ENCODE results near the gene ZNF710. TPM values are rescaled to one million over a fixed set of nuclear protein-coding genes. Genes with fewer than 3 reads are reported as not detected.

Gene ZNF710
- total and polyA plus RNA-seq, 2 of the 13 experiments (the other 11 are each of a cell fraction or from before 2014, with no cell fraction given) = 4.7 to 20.6 TPM

DNA sequence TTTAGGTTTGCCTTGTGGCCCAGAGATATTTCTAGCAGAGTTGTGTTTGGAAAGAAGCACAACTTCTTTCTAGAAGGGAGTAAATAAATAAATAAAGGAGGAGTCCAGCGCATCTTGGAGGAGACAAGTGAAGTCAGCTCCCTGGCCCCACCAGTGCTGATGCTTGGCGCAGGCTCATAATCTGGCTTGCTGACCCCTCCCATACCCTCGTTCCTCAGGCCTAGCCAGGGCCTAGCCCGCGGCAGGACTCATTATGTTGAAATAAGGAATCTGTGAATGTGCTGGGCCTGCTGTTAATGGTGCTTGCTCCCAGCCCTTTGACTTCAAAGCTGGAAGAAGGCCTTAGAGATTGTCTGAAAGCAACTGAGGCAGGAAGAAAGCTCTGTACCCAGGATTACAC lies 3.1 kb downstream of the ZNF710 start (continued):
- TF ChIP-seq, protein P1, sequence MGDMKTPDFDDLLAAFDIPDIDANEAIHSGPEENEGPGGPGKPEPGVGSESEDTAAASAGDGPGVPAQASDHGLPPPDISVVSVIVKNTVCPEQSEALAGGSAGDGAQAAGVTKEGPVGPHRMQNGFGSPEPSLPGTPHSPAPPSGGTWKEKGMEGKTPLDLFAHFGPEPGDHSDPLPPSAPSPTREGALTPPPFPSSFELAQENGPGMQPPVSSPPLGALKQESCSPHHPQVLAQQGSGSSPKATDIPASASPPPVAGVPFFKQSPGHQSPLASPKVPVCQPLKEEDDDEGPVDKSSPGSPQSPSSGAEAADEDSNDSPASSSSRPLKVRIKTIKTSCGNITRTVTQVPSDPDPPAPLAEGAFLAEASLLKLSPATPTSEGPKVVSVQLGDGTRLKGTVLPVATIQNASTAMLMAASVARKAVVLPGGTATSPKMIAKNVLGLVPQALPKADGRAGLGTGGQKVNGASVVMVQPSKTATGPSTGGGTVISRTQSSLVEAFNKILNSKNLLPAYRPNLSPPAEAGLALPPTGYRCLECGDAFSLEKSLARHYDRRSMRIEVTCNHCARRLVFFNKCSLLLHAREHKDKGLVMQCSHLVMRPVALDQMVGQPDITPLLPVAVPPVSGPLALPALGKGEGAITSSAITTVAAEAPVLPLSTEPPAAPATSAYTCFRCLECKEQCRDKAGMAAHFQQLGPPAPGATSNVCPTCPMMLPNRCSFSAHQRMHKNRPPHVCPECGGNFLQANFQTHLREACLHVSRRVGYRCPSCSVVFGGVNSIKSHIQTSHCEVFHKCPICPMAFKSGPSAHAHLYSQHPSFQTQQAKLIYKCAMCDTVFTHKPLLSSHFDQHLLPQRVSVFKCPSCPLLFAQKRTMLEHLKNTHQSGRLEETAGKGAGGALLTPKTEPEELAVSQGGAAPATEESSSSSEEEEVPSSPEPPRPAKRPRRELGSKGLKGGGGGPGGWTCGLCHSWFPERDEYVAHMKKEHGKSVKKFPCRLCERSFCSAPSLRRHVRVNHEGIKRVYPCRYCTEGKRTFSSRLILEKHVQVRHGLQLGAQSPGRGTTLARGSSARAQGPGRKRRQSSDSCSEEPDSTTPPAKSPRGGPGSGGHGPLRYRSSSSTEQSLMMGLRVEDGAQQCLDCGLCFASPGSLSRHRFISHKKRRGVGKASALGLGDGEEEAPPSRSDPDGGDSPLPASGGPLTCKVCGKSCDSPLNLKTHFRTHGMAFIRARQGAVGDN (CRISPR knock-in tag; IDR thresholded peaks at IDR 0.05) = peak; percentile 52

DNA sequence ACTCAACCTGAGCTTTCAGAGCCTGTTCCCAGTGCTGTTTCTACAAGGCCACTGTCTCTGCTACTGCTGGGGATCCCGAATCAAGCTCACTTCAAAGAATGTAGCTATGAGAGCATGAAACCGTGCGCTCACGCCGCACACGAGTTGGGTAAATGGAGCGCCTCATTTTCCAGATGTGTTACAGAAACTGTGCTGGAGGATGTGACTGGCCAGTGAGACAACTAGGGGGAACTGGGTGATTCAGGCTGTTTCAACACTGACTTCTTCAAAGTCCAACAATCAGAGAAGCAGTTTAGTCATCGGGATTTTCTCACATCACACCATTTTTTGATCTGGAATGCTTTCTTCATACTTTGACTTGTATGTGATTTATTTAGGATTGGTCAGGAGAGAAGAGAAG lies 3.5 kb downstream of the ZNF710 start:
- no peaks in the 10 kb centered on the region for H3K9me3 ChIP-seq (ENCODE audit: low read length)
- in situ Hi-C loops (cut with HindIII; ENCODE audit: extremely low pct_ligation_motif_present, low pct_unique_long_range_greater_than_20kb) = loop anchor here (5.0 kb wide), 1 partner anchor 48 kb away; no protein-coding TSS in a partner anchor
- ChIA-PET CTCF (ENCODE audit: low intra/inter-chr PET ratio, low total read pairs) (no interaction called here), POLR2A (interaction anchor here (1.1 to 5.4 kb wide), 7 partner anchors 13 to 111 kb away, joined by 3 to 41 read pairs (median 14); partner anchors contain the start of genes AP3S2 and ARPIN)
- peak overlapping the region in 1 of 3 experiments; percentile 78; a peak in 1 of 6 replicates for H3K4me3 ChIP-seq (replicated peaks in 1 of 3; ENCODE audit: insufficient read depth in 1 of 3, low read depth in 2 of 3, low read length in 3 of 3)
- BruUV-seq (replicated peaks) = no TSS peak
- H3K36me3 ChIP-seq (replicated peaks in 1 of 2; ENCODE audit: control insufficient read depth in 1 of 2, insufficient read depth in 2 of 2, low read length in 2 of 2) = peaks cover 0 to under 1% of the 10 kb centered on the region in 2 experiments; a peak in 1 of 5 replicates
- H3K4me2 ChIP-seq (ENCODE audit: low read depth, low read length) = peak overlapping the region; percentile 85
- no peaks in the 10 kb centered on the region; the same call in 1 of the 2 replicates for H4K20me1 ChIP-seq (ENCODE audit: insufficient read depth, low read length)
- FAIRE-seq (peak; percentile 68), ATAC-seq (peak; percentile 9; the same call in 2 of the 3 replicates), DNase-seq (ENCODE audit: low spot score) (peak; percentile 71)
- peak overlapping the region; percentile 97 for H3K27ac ChIP-seq (ENCODE audit: extremely low read length, insufficient read depth, low read length)
- H3K4me1 ChIP-seq (ENCODE audit: insufficient read depth, low read length) = peaks cover 69% of the 10 kb centered on the region
- intact Hi-C loops (cut with micrococcal nuclease; ENCODE audit: unreplicated experiment) = loop anchor here (5.0 kb wide), 1 partner anchor 33 kb away; no protein-coding TSS in a partner anchor
- H3K27me3 ChIP-seq (ENCODE audit: control insufficient read depth in 1 of 2, insufficient read depth in 2 of 2, low read length in 2 of 2) = no peaks in the 10 kb centered on the region; a peak in 1 of 5 replicates
- no peak overlapping the region for H2AFZ ChIP-seq (ENCODE audit: low read length)
- WGBS (ENCODE audit: low lambda C conversion rate) = 44% methylated on average over 7 of the region's 8 CpGs
- peak overlapping the region; percentile 88 for H3K9ac ChIP-seq (ENCODE audit: insufficient read depth, low read depth, low read length)
- peaks cover 70% of the 10 kb centered on the region for H3K79me2 ChIP-seq (ENCODE audit: insufficient read depth, low read length)
- TF ChIP-seq PCBP1 (IDR thresholded peaks at IDR 0.05; ENCODE audit: borderline replicate concordance, low read depth, low read length) (no peak), ZNF644 (CRISPR knock-in tag; IDR thresholded peaks at IDR 0.05; ENCODE audit: low read depth) (no peak), GTF3A (CRISPR knock-in tag; conservative IDR thresholded peaks at IDR 0.05) (no peak), HDAC1 (CRISPR knock-in tag; IDR thresholded peaks at IDR 0.05) (0 out of 2 replicates have a peak, but pooled peaks have one; percentile 20), ZNF850 (CRISPR knock-in tag; conservative IDR thresholded peaks at IDR 0.05) (no peak), ZNF616 (CRISPR knock-in tag; IDR thresholded peaks at IDR 0.05; ENCODE audit: low read depth) (no peak), ZNF607 (CRISPR knock-in tag; IDR thresholded peaks at IDR 0.05; ENCODE audit: borderline replicate concordance) (no peak)
- TF ChIP-seq, protein P2, sequence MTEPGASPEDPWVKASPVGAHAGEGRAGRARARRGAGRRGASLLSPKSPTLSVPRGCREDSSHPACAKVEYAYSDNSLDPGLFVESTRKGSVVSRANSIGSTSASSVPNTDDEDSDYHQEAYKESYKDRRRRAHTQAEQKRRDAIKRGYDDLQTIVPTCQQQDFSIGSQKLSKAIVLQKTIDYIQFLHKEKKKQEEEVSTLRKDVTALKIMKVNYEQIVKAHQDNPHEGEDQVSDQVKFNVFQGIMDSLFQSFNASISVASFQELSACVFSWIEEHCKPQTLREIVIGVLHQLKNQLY (CRISPR knock-in tag; IDR thresholded peaks at IDR 0.05) = no peak
- TF ChIP-seq, protein P3, sequence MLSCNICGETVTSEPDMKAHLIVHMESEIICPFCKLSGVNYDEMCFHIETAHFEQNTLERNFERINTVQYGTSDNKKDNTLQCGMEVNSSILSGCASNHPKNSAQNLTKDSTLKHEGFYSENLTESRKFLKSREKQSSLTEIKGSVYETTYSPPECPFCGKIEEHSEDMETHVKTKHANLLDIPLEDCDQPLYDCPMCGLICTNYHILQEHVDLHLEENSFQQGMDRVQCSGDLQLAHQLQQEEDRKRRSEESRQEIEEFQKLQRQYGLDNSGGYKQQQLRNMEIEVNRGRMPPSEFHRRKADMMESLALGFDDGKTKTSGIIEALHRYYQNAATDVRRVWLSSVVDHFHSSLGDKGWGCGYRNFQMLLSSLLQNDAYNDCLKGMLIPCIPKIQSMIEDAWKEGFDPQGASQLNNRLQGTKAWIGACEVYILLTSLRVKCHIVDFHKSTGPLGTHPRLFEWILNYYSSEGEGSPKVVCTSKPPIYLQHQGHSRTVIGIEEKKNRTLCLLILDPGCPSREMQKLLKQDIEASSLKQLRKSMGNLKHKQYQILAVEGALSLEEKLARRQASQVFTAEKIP (CRISPR knock-in tag; IDR thresholded peaks at IDR 0.05; ENCODE audit: borderline replicate concordance) = no peak
- TF ChIP-seq, protein P4, sequence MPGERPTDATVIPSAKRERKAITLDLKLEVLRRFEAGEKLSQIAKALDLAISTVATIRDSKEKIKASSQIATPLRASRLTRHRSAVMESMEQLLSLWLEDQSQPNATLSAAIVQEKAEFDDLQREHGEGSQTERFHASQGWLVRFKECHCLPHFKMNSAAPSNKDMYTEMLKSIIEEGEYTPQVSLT (CRISPR knock-in tag; IDR thresholded peaks at IDR 0.05; ENCODE audit: borderline replicate concordance, low read depth) = no peak
- TF ChIP-seq, protein P5, sequence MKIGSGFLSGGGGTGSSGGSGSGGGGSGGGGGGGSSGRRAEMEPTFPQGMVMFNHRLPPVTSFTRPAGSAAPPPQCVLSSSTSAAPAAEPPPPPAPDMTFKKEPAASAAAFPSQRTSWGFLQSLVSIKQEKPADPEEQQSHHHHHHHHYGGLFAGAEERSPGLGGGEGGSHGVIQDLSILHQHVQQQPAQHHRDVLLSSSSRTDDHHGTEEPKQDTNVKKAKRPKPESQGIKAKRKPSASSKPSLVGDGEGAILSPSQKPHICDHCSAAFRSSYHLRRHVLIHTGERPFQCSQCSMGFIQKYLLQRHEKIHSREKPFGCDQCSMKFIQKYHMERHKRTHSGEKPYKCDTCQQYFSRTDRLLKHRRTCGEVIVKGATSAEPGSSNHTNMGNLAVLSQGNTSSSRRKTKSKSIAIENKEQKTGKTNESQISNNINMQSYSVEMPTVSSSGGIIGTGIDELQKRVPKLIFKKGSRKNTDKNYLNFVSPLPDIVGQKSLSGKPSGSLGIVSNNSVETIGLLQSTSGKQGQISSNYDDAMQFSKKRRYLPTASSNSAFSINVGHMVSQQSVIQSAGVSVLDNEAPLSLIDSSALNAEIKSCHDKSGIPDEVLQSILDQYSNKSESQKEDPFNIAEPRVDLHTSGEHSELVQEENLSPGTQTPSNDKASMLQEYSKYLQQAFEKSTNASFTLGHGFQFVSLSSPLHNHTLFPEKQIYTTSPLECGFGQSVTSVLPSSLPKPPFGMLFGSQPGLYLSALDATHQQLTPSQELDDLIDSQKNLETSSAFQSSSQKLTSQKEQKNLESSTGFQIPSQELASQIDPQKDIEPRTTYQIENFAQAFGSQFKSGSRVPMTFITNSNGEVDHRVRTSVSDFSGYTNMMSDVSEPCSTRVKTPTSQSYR (CRISPR knock-in tag; IDR thresholded peaks at IDR 0.05; ENCODE audit: borderline replicate concordance) = 0 out of 2 replicates have a peak, but pooled peaks have one; percentile 14

Data from HepG2 (cell line).